Measurements from ENCODE around the gene EIF4EBP2. TPM values are rescaled to one million over a fixed set of nuclear protein-coding genes. Genes with fewer than 3 reads are reported as not detected.
A peak's percentile ranks its signal among the peaks of the same experiment; 100 is the strongest.

The EIF4EBP2 gene
- total and polyA plus RNA-seq, 2 of the 13 experiments (the other 11 are each of a cell fraction or from before 2014, with no cell fraction given): 16.9 to 22.0 TPM

- ChIA-PET POLR2A (interaction anchor here (2.7 kb wide), 1 partner anchor 40 kb away, joined by 17 read pairs; the partner anchor contains the start of gene EIF4EBP2), CTCF (ENCODE audit: low intra/inter-chr PET ratio, low total read pairs) (no interaction called here)
Measured at GRCh38 chr10:70444744-70445143, 40.8 kb downstream of the EIF4EBP2 start.

GRCh38 chr10:70445718-70446657 lies 42.0 kb downstream of the EIF4EBP2 start:
- H3K9me3 ChIP-seq (ENCODE audit: low read length): no peaks in the 10 kb centered on the region
- ATAC-seq (no peak), DNase-seq (ENCODE audit: low spot score) (no peak), FAIRE-seq (peak; percentile 46)
- CTCF ChIA-PET (ENCODE audit: low intra/inter-chr PET ratio, low total read pairs): no interaction called here
- H3K9ac ChIP-seq (ENCODE audit: insufficient read depth, low read depth, low read length): no peak overlapping the region
- no peak overlapping the region for H3K27ac ChIP-seq (ENCODE audit: extremely low read length, insufficient read depth, low read length)
- in situ Hi-C loops (cut with HindIII; ENCODE audit: extremely low pct_ligation_motif_present, low pct_unique_long_range_greater_than_20kb) (no loop called here), intact Hi-C loops (cut with micrococcal nuclease; ENCODE audit: unreplicated experiment) (no loop called here)
- no peak overlapping the region for H3K4me3 ChIP-seq (replicated peaks in 1 of 3; ENCODE audit: insufficient read depth in 1 of 3, low read depth in 2 of 3, low read length in 3 of 3)
- peaks cover 70% of the 10 kb centered on the region for H3K4me1 ChIP-seq (ENCODE audit: insufficient read depth, low read length)
- H3K36me3 ChIP-seq (replicated peaks in 1 of 2; ENCODE audit: control insufficient read depth in 1 of 2, insufficient read depth in 2 of 2, low read length in 2 of 2): no peaks in the 10 kb centered on the region
- H3K79me2 ChIP-seq (ENCODE audit: insufficient read depth, low read length): no peaks in the 10 kb centered on the region
- 0% methylated on average over 8 of the region's 8 CpGs for WGBS (ENCODE audit: low lambda C conversion rate)
- POLR2A ChIA-PET: interaction anchor here (1.5 to 2.7 kb wide), 2 partner anchors 15 to 41 kb away, joined by 4 to 17 read pairs; partner anchors contain the start of gene EIF4EBP2
- H2AFZ ChIP-seq (ENCODE audit: low read length): no peak overlapping the region
- BruUV-seq (replicated peaks): no TSS peak
- H3K4me2 ChIP-seq (ENCODE audit: low read depth, low read length): peak overlapping the region; percentile 40
- no peaks in the 10 kb centered on the region; a peak in 2 of 5 replicates for H3K27me3 ChIP-seq (ENCODE audit: control insufficient read depth in 1 of 2, insufficient read depth in 2 of 2, low read length in 2 of 2)
- H4K20me1 ChIP-seq (ENCODE audit: insufficient read depth, low read length): no peaks in the 10 kb centered on the region
- TF ChIP-seq ZHX1 (CRISPR knock-in tag; IDR thresholded peaks at IDR 0.05; ENCODE audit: low read depth): no peak
- TF ChIP-seq BCL6 (CRISPR knock-in tag; IDR thresholded peaks at IDR 0.05): peak; percentile 62; the same call in 1 of the 2 replicates
- TF ChIP-seq ZMYM2 (CRISPR knock-in tag; IDR thresholded peaks at IDR 0.05): no peak
- TF ChIP-seq SIN3B (IDR thresholded peaks at IDR 0.05; ENCODE audit: low read length): no peak
- peak; percentile 64 for TF ChIP-seq RARA (CRISPR knock-in tag; IDR thresholded peaks at IDR 0.05)
- peak; percentile 62; the same call in 1 of the 2 replicates for TF ChIP-seq TFAP4 (IDR thresholded peaks at IDR 0.05; ENCODE audit: borderline replicate concordance, low read depth)
- TF ChIP-seq EP300 (IDR thresholded peaks at IDR 0.05; ENCODE audit: low read depth in 2 of 2, low read length in 2 of 2): peak in 1 of 2 experiments; percentile 16; a peak in 1 of 4 replicates
- TF ChIP-seq EP300 (CRISPR knock-in tag; IDR thresholded peaks at IDR 0.05; ENCODE audit: borderline replicate concordance): no peak
- TF ChIP-seq IRF1 (CRISPR knock-in tag; IDR thresholded peaks at IDR 0.05; ENCODE audit: low read depth): no peak
- no peak for TF ChIP-seq ONECUT2 (CRISPR knock-in tag; IDR thresholded peaks at IDR 0.05)
- TF ChIP-seq CEBPG (CRISPR knock-in tag; IDR thresholded peaks at IDR 0.05): no peak

More at GRCh38 chr10:70444744-70445143, 40.8 kb downstream of the EIF4EBP2 start:
- Histone ChIP-seq H3K9me3 (ENCODE audit: low read length) (no peaks in the 10 kb centered on the region), H3K36me3 (replicated peaks in 1 of 2; ENCODE audit: control insufficient read depth in 1 of 2, insufficient read depth in 2 of 2, low read length in 2 of 2) (no peaks in the 10 kb centered on the region), H3K27ac (ENCODE audit: extremely low read length, insufficient read depth, low read length) (no peak overlapping the region), H3K4me1 (ENCODE audit: insufficient read depth, low read length) (peaks cover 70% of the 10 kb centered on the region), H2AFZ (ENCODE audit: low read length) (no peak overlapping the region), H3K4me2 (ENCODE audit: low read depth, low read length) (no peak overlapping the region), H3K4me3 (replicated peaks in 1 of 3; ENCODE audit: insufficient read depth in 1 of 3, low read depth in 2 of 3, low read length in 3 of 3) (no peak overlapping the region), H3K9ac (ENCODE audit: insufficient read depth, low read depth, low read length) (no peak overlapping the region), H3K27me3 (ENCODE audit: control insufficient read depth in 1 of 2, insufficient read depth in 2 of 2, low read length in 2 of 2) (no peaks in the 10 kb centered on the region), H4K20me1 (ENCODE audit: insufficient read depth, low read length) (no peaks in the 10 kb centered on the region), H3K79me2 (ENCODE audit: insufficient read depth, low read length) (no peaks in the 10 kb centered on the region)
- DNase-seq (ENCODE audit: low spot score) (no peak), FAIRE-seq (no peak), ATAC-seq (no peak)
- intact Hi-C loops (cut with micrococcal nuclease; ENCODE audit: unreplicated experiment): no loop called here
- WGBS (ENCODE audit: low lambda C conversion rate): 60% methylated on average over 4 of the region's 4 CpGs
- TF ChIP-seq NFKB2 (CRISPR knock-in tag; IDR thresholded peaks at IDR 0.05; ENCODE audit: borderline replicate concordance): no peak
- TF ChIP-seq CHCHD3 (CRISPR knock-in tag; IDR thresholded peaks at IDR 0.05): no peak
- no peak for TF ChIP-seq ZNF224 (CRISPR knock-in tag; IDR thresholded peaks at IDR 0.05)
- in situ Hi-C loops (cut with HindIII; ENCODE audit: extremely low pct_ligation_motif_present, low pct_unique_long_range_greater_than_20kb): no loop called here
- no TSS peak for BruUV-seq (replicated peaks)
